HG02973 (cell line): ENCODE measurements around the gene EPB41L4A.

Source experiments
- ATAC-seq: cut with Tn5 transposase; IDR thresholded peaks from one replicate; pipeline ENCODE4 v1.9.1; 2021; ENCODE audit warnings: moderate library complexity; ENCODE audit not compliant: unreplicated experiment

EPB41L4A gene

DNA sequence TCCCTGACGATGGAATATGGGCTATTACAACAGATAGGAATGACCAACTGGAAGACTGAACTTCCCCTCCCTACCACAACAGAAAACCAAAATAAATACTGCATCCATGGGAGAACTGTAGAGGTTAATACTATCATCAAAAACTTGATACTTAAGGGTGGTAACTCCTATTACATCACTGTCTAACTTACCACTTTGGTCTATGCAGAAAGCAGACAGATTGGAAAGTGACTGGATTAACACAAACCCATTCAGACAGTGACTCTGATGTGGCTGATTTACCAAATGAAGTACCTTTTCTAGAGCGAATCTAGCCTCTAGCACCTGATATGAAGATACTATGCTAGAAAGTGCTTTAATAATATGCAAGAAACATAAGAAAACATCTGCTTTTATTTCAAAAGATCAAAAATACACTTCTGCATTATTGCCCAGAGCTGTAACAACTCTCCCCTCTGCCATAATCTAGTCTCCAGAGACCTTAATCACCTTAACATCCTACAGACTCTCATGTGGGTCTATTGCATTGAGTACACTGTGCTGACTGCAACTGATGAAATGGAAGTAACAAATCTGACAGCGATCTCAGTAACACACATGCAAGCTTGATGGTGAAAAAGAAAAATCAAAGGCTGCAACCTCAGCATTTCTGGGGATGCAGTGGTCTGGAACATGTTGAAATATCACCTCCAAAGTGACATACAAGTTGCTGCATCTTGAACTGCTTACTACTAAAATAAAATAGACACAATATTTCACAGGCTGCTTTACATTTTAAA, 62.7 kb downstream of the EPB41L4A start:
- ATAC-seq, result no peak

- ATAC-seq, result no peak
These were observed 63.9 kb downstream of the EPB41L4A start for GRCh38 chr5:112355058-112355685.

DNA sequence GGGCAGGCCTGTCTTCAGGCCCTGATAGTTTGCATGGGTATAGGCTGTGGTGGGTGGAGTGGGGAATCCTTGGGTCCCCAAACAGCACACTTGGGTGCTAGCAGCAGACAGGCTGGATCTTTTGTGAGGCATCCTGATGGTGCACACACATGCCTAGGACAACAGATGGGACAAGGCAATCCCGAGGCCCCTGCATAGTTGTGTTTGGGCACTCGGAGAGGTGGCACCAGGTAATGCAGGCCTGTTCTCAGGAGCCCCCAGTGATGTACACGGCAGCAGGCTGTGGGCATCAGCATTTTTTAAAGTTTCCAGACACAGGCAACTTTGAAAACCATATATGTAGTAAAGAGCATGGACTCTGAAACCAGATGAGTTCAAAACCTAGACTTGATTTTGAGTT, 65.4 kb downstream of the EPB41L4A start:
- no peak for ATAC-seq

DNA sequence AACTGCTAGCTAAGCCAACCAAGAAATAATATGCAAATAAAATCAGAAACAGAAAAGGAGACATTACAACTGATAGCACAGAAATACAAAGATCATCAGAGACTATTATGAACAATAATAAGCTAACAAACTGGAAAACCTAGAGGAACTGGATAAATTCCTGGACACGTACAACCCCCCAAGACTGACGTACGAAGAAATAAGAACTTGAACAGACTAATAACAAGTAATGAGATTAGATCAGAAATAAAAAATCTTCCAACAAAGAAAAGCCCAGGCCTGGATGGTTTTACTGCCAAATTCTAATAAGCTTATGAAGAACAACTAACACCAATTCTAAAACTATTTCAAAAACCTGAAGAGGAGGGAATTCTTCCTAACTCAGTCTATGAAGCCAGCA, 67.9 kb downstream of the EPB41L4A start:
- ATAC-seq, result no peak

DNA sequence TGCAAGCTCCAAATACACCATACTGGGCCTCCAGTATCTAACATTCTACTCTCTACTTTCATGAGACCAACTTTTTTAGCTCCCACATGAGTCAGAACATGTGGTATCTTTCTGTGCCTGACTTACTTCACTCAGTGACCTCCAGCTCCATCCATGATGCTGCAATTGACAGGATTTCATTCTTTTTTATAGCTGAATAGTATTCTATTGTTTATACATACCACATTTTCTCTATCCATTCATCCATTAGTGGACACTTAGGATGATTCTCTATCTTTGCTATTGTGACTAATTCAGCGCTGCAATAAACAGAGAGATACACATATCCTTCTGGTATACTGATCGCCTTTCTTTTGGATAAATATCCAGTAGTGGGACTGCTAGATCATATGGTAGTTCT, 68.5 kb downstream of the EPB41L4A start:
- ATAC-seq, result no peak

DNA sequence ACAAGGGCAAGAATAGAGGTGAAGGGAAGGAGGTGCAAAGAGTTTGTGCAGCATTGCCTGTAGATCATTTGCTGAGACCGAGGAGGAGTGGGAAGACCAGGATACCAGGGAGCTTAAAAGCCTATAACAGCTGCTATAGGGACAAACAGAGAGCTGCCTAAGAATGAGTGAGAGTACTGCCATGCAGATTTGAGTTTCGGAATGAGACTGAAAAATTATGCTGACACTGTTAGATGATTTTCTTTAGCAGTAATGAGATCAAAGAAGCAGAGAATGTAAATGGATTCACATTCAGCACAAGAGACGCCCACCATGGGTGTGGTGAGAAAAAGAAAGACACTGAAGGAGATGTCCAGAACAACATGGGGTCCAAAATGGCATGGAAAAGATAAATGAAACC, 69.7 kb downstream of the EPB41L4A start:
- ATAC-seq, result no peak

- no peak for ATAC-seq
These were observed 70.2 kb downstream of the EPB41L4A start for GRCh38 chr5:112348915-112349314.

DNA sequence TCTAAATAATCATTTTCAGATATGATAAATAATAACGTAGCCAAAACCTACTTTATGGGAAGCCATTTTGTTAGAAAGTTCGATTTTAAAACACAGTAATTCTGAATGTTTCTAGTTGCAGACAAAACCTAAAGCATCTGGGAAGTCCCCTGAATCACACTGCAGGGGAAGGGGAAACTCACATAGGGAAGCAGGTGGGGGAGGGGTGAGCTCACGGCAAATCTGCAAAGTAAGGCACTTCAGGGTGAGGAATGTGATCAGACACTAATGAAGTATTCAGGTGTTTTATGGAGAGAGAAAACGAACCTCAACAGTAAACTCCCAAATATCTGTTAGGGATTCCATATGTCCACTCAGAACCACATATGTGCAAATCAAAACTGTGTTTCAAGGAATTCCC, 70.7 kb downstream of the EPB41L4A start:
- ATAC-seq, result no peak

GRCh38 chr5:112346411-112347044, 72.5 kb downstream of the EPB41L4A start:
- ATAC-seq, result peak; percentile 55

DNA sequence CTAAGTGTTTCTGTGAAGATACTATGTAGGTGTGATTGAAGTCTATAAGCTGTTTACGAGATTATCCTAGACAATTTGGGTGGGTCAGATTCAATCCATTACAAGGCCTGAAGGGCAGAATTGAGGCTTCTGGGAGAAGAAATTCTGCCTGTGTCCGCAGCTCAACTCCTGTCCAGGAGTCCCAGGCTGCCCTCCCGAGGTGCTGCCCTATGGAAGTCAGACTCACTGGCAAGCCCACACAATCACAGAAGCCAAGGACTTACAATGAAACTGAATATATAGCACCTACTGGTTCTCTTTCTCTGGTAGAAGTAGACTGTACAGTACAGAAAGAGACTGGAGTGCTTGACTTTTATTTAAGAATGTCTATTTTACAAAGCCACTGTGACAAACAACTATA, 74.5 kb downstream of the EPB41L4A start:
- ATAC-seq, result no peak

- no peak for ATAC-seq
These were observed 76.7 kb downstream of the EPB41L4A start for GRCh38 chr5:112342389-112342788.

DNA sequence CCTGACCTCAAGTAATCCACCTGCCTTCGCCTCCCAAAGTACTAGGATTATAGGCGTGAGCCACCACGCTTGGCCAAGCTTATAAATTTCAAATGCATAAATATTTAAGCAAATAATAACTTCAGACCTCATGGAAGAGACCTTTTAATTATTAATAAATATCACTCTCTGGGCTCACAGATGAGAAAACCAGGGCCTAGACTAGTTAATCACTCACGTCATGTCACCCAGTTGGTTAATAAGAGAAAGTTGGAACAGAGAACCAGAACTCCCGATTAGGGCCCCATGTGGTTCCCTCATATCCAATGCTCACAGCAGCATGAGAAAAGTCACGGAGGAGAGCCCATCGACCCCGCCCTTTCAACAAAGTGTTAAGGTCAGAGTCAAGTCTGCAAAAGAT, 79.3 kb downstream of the EPB41L4A start:
- no peak for ATAC-seq

- ATAC-seq, result no peak
These were observed 80.3 kb downstream of the EPB41L4A start for GRCh38 chr5:112338681-112339337.

DNA sequence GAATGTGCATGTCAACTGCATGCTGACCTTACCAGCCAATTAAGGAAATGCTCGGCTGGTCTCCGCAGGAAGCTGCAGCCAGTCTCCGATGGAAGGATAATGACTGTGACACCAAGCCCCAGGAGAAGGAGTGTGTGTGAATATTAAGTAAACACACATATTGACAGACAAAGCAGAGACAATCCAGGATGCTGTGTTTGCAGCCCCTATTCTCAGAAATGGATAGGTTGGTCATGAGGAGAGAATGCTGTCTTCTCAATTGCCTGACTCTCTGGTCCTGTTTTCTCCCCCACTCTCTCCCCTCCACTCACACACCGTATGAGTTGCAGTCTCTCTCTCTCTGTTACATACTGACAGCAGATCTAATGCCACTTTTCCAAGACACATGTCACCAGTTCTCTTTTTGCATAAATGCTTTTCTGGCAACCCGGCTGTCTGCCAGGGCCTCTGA, 85.7 kb downstream of the EPB41L4A start:
- ATAC-seq, result no peak

- no peak for ATAC-seq
These were observed 87.2 kb downstream of the EPB41L4A start for GRCh38 chr5:112331892-112332291.

GRCh38 chr5:112329419-112330090, 89.5 kb downstream of the EPB41L4A start:
- peak; percentile 88 for ATAC-seq

GRCh38 chr5:112323166-112323565, 95.9 kb downstream of the EPB41L4A start:
- ATAC-seq, result no peak

DNA sequence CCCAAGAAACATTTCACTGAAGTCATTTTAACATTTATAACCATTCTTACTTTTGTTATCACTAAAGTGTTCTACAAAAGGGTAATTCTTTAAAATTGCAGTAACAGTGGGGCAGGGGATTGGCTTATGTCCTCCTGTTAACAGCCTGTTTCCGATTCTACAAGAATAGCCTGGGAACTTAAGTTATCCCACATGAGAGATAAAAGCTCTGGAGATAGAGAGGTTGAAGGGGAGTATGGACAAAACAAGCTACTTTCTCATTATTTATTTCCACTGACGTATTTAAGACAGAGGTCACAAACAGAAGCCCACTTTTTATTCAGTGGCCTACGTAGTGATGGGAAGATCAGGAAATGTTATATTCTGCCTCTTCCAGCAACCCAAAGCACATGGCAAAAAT, 98.7 kb downstream of the EPB41L4A start:
- no peak for ATAC-seq

- no peak for ATAC-seq
These were observed 100.7 kb downstream of the EPB41L4A start for GRCh38 chr5:112318346-112318745.

GRCh38 chr5:112317866-112318265, 101.2 kb downstream of the EPB41L4A start:
- ATAC-seq, result no peak

GRCh38 chr5:112316731-112317130, 102.3 kb downstream of the EPB41L4A start:
- no peak for ATAC-seq
